K562 (cell line): ENCODE data around the gene DLX4. TPM values are rescaled to one million over a fixed set of nuclear protein-coding genes. Genes with fewer than 3 reads are reported as not detected.
A peak's percentile ranks its signal among the peaks of the same experiment; 100 is the strongest.

Experiments
- ATAC-seq: fragments of 200-7000 bp; cut with Tn5 transposase; 3 replicates; pipeline ENCODE4 v1.9.1; 2020; ENCODE audit warnings: moderate library complexity
- BruUV-seq: library from RNA; stranded (reverse); fragments of 400-500 nt; replicated peaks from 2 replicates; lab custom pipeline; 2021; lab: Mats Ljungman, UMichigan
- CTCF ChIA-PET: fragments of 300-600 bp; formaldehyde crosslinking; extraction: SDS; loops from one replicate; lab custom pipeline; 2021; ENCODE audit warnings: low intra/inter-chr PET ratio; lab: Yijun Ruan, JAX
- POLR2A ChIA-PET: fragments of 300-600, 350-650 bp; sonication (Branson Sonifier 250); formaldehyde crosslinking; extraction: SDS; loops from one replicate; lab custom pipeline; 2021; ENCODE audit warnings: antibody characterized with exemption, inconsistent platforms; lab: Yijun Ruan, JAX
- DNase-seq, 4 experiments: peaks; one replicate each; pipeline versions ENCODE4 v3.0.0 to v3.0.0-alpha.2; 2011 to 2018; ENCODE audit warnings: low spot score in 3 of 4, mixed read lengths in 3 of 4; ENCODE audit errors: extremely low read depth in 1 of 4
- FAIRE-seq: peaks from 2 replicates; lab custom pipeline; 2011; peaks lifted over from hg19 to GRCh38; lab: Jason Lieb, UNC
- H2AFZ ChIP-seq: 2 replicates; pipeline ENCODE4 v1.6.0; 2011; ENCODE audit warnings: low read depth, low read length, control low read depth, inconsistent platforms
- H3K27ac ChIP-seq: fragments of 200-600 bp; 3 replicates; pipeline ENCODE4 v1.8.0; 2011; ENCODE audit warnings: low read depth, mild to moderate bottlenecking, control low read depth, inconsistent platforms, low read length, moderate library complexity, mixed read lengths; ENCODE audit errors: extremely low read depth
- H3K27me3 ChIP-seq, 2 experiments: fragments of 300-600 bp in 1 of 2; 2 replicates in 1 of 2; 3 replicates in 1 of 2; pipeline versions ENCODE4 v1.6.0 to v1.8.0; 2011; ENCODE audit warnings: inconsistent platforms in 2 of 2, low read length in 2 of 2, mild to moderate bottlenecking in 1 of 2, mixed read lengths in 1 of 2, moderate library complexity in 1 of 2; ENCODE audit not compliant: control insufficient read depth in 2 of 2, insufficient read depth in 2 of 2
- H3K36me3 ChIP-seq: fragments of 300-600 bp; 3 replicates; pipeline ENCODE4 v1.8.0; 2011; ENCODE audit warnings: mild to moderate bottlenecking, low read length, inconsistent platforms; ENCODE audit not compliant: control insufficient read depth, insufficient read depth
- H3K4me1 ChIP-seq, 2 experiments: fragments of 200-600 bp in 1 of 2; replicated peaks in 1 of 2; 2 replicates in 1 of 2; 3 replicates in 1 of 2; pipeline versions ENCODE4 v1.5.1 to v1.8.0; 2011; ENCODE audit warnings: inconsistent platforms in 2 of 2, low read length in 2 of 2, mild to moderate bottlenecking in 1 of 2, mixed read lengths in 1 of 2, moderate library complexity in 1 of 2; ENCODE audit not compliant: control insufficient read depth in 2 of 2, insufficient read depth in 2 of 2
- H3K4me2 ChIP-seq: 2 replicates; pipeline ENCODE4 v1.6.1; 2011; ENCODE audit warnings: low read length, control low read depth, inconsistent platforms, mixed read lengths; ENCODE audit not compliant: insufficient read depth
- H3K4me3 ChIP-seq: fragments of 200-600 bp; sonication (generic), shearing (Covaris generic); 2 replicates; pipeline ENCODE4 v1.5.1; 2016; ENCODE audit warnings: control low read depth, inconsistent platforms
- H3K79me2 ChIP-seq: fragments of 200-600 bp; 3 replicates; pipeline ENCODE4 v1.8.0; 2011; ENCODE audit warnings: low read length, inconsistent platforms; ENCODE audit not compliant: control insufficient read depth, insufficient read depth
- H3K9ac ChIP-seq, 2 experiments: 2 replicates each; pipeline versions ENCODE4 v1.6.0 to v1.6.1; 2011; ENCODE audit warnings: low read depth in 2 of 2, low read length in 2 of 2, control low read depth in 1 of 2, inconsistent platforms in 1 of 2, mild to moderate bottlenecking in 1 of 2, mixed read lengths in 1 of 2; ENCODE audit not compliant: insufficient read depth in 1 of 2
- H3K9me1 ChIP-seq: one replicate; pipeline ENCODE4 v1.6.0; 2011; ENCODE audit warnings: inconsistent platforms, mild to moderate bottlenecking, low read length, moderate library complexity; ENCODE audit not compliant: control insufficient read depth, insufficient read depth
- H3K9me3 ChIP-seq: replicated peaks from 2 replicates; pipeline ENCODE4 v1.5.1; 2011; ENCODE audit warnings: low read depth, low read length, inconsistent platforms; ENCODE audit not compliant: control insufficient read depth, insufficient read depth
- H4K20me1 ChIP-seq: replicated peaks from 2 replicates; pipeline ENCODE4 v1.6.1; 2011; ENCODE audit warnings: low read length, inconsistent platforms, mixed read lengths; ENCODE audit not compliant: control insufficient read depth, insufficient read depth
- POLR2A ChIP-seq: fragments of 450-650 bp; conservative IDR thresholded peaks from 2 replicates; pipeline ENCODE4 v1.6.1; 2016
- SPI1 ChIP-seq: IDR thresholded peaks from 2 replicates; pipeline ENCODE4 v1.6.1; 2011; ENCODE audit warnings: low read depth, low read length, control low read depth, borderline replicate concordance
- TAF9B ChIP-seq: fragments of 450-650 bp; IDR thresholded peaks from 2 replicates; pipeline ENCODE4 v1.6.1; 2018; ENCODE audit warnings: mild to moderate bottlenecking; ENCODE audit not compliant: partially characterized antibody
- WGBS: fragments of 100-300 bp; shearing (Covaris generic); methylation state at CpG from one replicate; pipeline ENCODE4 v1.1.6; 2016; ENCODE audit warnings: low coverage, mixed read lengths; ENCODE audit not compliant: insufficient coverage; ENCODE audit errors: missing lambda C conversion rate; 5-methylcytosine and 5-hydroxymethylcytosine counted together
- in situ Hi-C: fragments of 300-500 bp; cut with MboI; formaldehyde crosslinking; loops from 4 replicates; pipeline ENCODE4 v1.15.0; 2018; ENCODE audit warnings: inconsistent platforms, mixed read lengths
- intact Hi-C: fragments of 100-400 bp; cut with micrococcal nuclease; formaldehyde crosslinking; loops from 2 replicates; pipeline ENCODE4 v1.14.2; 2022
- polyA plus RNA-seq, 8 experiments: library from polyadenylated mRNA; depleted of rRNA in 4 of 8; stranded (reverse) in 5 of 8; unstranded in 3 of 8; fragments of >200 nt; fragmentation: Nextera tagmentation in 2 of 8; fragmentation: Illumina TruSeq in 1 of 8; extraction: Ambion mirVana in 2 of 8; extraction: Trizol in 1 of 8; gene quantifications; 2 replicates each; pipeline versions ENCODE4 v1.2.1 to v1.2.3, GENCODE V29; 2011 to 2014; ENCODE audit warnings: inconsistent platforms in 1 of 8, missing spikeins in 1 of 8
- total RNA-seq, 7 experiments: library from RNA; depleted of rRNA in 6 of 7; stranded (reverse); fragments of >200 nt in 6 of 7; fragmentation: Illumina TruSeq in 2 of 7; extraction: Trizol in 2 of 7; gene quantifications; 2 replicates each; pipeline versions ENCODE4 v1.2.1 to v1.2.3, GENCODE V29; 2011 to 2021; ENCODE audit warnings: low replicate concordance in 1 of 7

Gene DLX4
- total and polyA plus RNA-seq, 9 of the 15 experiments (the other 6 are each of a cell fraction or from before 2014, with no cell fraction given), result 0.15 to 2.2 (median 0.58) TPM

DNA sequence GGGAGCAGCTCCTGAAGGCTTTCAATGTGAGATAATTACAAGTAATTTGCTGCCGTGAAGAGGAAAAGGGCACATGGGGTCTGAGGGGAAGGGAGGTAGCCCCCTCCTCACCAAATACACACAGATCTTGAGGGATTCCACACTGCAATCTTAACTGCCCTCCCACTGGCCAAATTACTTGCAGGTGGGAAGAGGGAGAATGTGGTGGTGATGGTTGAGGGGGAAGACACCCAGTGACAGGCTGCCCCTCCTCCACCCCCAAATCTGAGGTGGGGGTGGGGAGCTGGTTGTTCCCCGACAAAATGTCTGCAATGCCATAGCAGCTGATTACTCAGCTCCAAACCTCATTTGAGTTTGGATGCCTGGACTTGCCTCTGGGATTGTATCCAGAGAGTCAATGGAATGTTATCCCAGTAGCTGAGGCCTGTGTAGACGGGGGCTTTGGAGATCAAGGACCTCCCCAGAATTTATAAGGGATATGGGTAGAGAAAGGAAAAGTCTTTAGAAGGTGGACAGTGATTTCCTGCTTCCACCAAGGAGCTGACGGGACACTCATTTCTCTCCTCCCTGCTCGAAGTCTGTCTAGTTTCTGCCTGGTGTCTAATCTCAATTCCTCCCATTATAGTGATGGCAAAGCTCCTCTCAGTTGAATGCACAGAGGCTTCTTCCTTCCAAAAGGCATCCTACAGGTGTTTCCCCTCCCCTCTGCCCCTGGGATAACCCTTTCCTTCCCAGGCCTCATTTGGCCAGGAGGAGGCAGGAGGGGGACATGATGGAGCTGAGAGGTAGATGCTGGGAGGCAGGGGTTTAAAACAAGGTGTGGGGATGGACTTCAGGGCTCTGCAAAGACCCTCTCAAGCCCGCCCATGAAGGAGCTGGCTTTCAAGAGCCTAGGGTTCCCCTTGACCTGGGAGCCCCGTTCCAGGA is 8.7 kb downstream of the DLX4 start (continued):
- TF ChIP-seq TAF9B, result no peak

DNA sequence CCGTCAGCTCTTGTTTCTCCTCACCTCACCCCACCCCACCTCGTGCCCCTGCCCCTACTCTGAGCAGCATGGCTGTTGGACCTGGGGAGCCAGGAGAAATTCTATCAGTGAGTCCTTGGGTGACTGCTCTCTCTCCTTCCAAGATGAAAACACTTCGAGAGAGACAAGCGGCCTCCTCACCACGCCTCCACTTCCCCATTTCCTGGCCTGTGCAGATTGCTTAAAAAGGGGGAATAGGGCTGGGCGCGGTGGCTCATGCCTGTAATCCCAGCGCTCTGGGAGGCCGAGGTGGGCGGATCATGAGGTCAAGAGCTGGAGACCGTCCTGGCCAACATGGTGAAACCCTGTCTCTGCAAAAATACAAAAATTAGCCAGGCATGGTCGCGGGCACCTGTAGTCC is 9.5 kb downstream of the DLX4 start:
- intact Hi-C loops, result no loop called here
- no peaks in the 10 kb centered on the region for H3K79me2 ChIP-seq
- FAIRE-seq (no peak), DNase-seq (no peak), ATAC-seq (no peak)
- no peaks in the 10 kb centered on the region; a peak in 1 of 5 replicates for H3K4me1 ChIP-seq
- CTCF ChIA-PET, result no interaction called here
- TF ChIP-seq POLR2A (no peak), SPI1 (peak; percentile 93)
- H2AFZ ChIP-seq, result no peak overlapping the region
- no peaks in the 10 kb centered on the region for H3K9me3 ChIP-seq
- WGBS, result 2% methylated on average over 12 of the region's 13 CpGs
- in situ Hi-C loops, result no loop called here
- no peaks in the 10 kb centered on the region for H3K36me3 ChIP-seq
- H3K4me3 ChIP-seq, result no peak overlapping the region
- H4K20me1 ChIP-seq, result no peaks in the 10 kb centered on the region; the same call in 1 of the 2 replicates
- H3K27ac ChIP-seq, result no peak overlapping the region
- no peak overlapping the region for H3K9ac ChIP-seq
- H3K9me1 ChIP-seq, result no peaks in the 10 kb centered on the region
- no peak overlapping the region for H3K4me2 ChIP-seq
- peaks cover 6 to 24% of the 10 kb centered on the region in 2 experiments for H3K27me3 ChIP-seq
- POLR2A ChIA-PET, result interaction anchor here (1.3 to 1.5 kb wide), 2 partner anchors 8 to 26 kb away, joined by 4 read pairs; no protein-coding TSS in a partner anchor
- BruUV-seq, result no TSS peak
